ENCODE data around the gene AGMO. TPM values are rescaled to one million over a fixed set of nuclear protein-coding genes. Genes with fewer than 3 reads are reported as not detected.
A peak's percentile ranks its signal among the peaks of the same experiment; 100 is the strongest.

The AGMO gene
- total RNA-seq, 1 donor: 0.18 TPM

DNA sequence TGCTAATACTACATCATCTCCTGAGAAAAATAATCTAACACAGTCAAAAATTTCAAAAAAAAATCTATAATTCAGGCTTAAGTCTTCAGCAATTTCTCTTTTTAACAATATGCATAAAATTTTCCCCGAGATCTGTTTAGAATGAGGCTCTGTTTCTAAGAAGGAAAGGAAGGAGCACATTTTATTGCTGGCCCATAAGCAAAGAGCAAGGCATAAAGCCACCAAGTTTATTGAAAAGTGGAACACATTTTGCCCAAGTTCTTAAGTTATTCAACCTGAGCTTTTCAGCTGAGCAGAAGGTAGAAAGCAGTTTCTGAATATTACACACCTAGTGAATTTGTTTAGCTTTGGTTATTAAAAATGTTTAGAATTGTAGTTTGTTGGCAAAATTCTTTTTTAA is 73.9 kb downstream of the AGMO start:
- no peak overlapping the region for H3K4me3 ChIP-seq (ENCODE audit: low read depth, low read length)
- no peak for DNase-seq (ENCODE audit: low read depth)
- TF ChIP-seq, protein P1, sequence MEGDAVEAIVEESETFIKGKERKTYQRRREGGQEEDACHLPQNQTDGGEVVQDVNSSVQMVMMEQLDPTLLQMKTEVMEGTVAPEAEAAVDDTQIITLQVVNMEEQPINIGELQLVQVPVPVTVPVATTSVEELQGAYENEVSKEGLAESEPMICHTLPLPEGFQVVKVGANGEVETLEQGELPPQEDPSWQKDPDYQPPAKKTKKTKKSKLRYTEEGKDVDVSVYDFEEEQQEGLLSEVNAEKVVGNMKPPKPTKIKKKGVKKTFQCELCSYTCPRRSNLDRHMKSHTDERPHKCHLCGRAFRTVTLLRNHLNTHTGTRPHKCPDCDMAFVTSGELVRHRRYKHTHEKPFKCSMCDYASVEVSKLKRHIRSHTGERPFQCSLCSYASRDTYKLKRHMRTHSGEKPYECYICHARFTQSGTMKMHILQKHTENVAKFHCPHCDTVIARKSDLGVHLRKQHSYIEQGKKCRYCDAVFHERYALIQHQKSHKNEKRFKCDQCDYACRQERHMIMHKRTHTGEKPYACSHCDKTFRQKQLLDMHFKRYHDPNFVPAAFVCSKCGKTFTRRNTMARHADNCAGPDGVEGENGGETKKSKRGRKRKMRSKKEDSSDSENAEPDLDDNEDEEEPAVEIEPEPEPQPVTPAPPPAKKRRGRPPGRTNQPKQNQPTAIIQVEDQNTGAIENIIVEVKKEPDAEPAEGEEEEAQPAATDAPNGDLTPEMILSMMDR (IDR thresholded peaks at IDR 0.05; ENCODE audit: insufficient read depth, low read length): no peak

DNA sequence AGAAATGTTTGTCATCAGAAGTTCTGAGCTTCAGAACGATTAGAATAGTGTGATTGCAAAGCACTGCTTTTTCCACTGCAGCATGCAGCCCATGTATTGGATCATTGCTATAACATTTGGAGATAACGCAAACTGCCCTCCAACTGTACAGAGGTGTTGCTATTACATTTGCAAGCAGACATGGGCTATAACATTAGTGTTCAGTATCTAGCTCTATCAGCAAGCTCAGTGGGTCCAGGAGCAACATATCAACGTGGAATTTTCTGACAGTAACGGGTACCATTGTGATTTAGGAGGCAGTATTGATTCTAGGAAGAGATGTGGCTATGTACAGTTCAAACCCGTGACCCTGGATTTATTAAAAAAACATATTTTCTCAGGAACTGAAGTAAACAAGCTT is 75.8 kb downstream of the AGMO start:
- TF ChIP-seq, protein P1 (IDR thresholded peaks at IDR 0.05; ENCODE audit: insufficient read depth, low read length): no peak
- no peak for DNase-seq (ENCODE audit: low read depth)
- H3K4me3 ChIP-seq (ENCODE audit: low read depth, low read length): no peak overlapping the region

DNA sequence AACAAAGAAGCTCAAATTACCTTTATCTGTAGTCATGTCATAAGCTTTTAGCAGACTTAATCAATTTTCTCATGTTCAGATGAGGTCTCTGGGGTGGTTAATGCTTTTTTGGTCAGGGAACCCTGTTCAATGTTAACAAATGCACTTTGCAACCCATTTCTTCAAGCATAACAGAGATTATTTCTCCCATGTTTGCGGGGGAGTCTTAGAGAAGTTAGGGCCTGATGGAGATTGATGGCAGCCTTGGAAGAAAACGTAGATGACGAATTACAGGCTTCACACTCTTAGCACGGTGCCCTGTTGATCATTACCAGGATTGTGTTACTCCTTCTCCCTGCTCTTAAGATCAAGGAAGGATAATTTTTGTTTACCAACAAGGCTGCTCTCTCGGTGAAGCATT is 76.4 kb downstream of the AGMO start:
- DNase-seq (ENCODE audit: low read depth): no peak
- TF ChIP-seq, protein P1 (IDR thresholded peaks at IDR 0.05; ENCODE audit: insufficient read depth, low read length): no peak
- no peak overlapping the region for H3K4me3 ChIP-seq (ENCODE audit: low read depth, low read length)

DNA sequence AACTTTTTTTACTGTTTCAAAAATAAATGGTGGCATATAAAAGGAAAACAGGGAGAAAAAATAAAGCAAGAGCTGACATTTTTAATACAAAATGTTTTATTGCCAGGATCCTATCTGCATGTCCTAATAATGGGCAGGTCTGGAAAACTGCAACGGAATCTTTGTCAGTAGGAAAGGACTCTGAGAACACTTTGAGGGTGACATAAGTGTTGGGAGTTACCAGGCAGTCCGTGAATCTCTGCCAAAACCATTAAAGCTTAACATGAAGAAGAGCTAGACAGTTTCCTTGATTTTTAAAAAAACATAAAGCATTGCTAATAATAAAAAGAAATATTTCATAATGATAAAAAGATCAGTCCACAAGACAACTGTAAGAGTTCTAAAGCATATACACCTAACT is 80.7 kb downstream of the AGMO start:
- TF ChIP-seq, protein P1 (IDR thresholded peaks at IDR 0.05; ENCODE audit: insufficient read depth, low read length): no peak
- no peak for DNase-seq (ENCODE audit: low read depth)
- H3K4me3 ChIP-seq (ENCODE audit: low read depth, low read length): no peak overlapping the region

DNA sequence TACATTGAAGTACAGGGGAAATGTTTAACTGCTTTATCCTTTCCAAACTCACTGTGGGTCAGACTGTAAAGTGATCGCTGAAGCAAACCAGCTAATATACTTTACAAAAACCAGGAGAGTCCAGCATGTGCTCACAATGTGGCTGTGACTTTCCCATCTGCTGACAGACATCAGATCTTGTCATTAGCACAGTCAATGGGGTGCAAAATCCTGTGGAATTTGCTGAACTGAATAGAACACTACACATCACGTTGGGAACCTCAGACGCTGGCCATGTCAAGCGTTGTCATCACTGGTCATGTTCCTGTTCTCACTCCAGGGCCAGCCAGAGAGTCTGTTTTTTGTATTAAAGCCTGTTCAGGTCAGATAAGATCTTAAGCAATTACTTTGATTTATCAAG is 83.4 kb downstream of the AGMO start:
- no peak overlapping the region for H3K4me3 ChIP-seq (ENCODE audit: low read depth, low read length)
- TF ChIP-seq, protein P1 (IDR thresholded peaks at IDR 0.05; ENCODE audit: insufficient read depth, low read length): no peak
- DNase-seq (ENCODE audit: low read depth): no peak

DNA sequence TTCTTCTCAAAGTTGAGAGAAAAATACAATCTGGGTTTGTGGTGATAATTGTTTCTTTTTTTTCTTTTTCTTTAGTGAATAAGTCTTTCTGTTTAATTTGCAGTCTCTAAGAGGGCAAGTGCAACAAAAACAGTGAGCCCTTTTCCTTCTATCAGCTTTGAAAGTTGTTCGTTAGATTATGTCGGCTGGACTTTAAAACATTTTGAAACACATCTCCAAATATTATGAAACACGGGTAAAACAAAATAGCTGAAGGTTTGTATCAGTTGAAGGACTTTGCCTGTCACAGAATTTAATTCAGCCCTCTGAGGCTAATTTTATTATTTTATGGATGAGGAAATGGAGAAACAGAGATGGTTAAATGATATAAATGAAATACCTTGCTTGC is 85.3 kb downstream of the AGMO start:
- H3K4me3 ChIP-seq (ENCODE audit: low read depth, low read length): no peak overlapping the region
- no peak for DNase-seq (ENCODE audit: low read depth)
- TF ChIP-seq, protein P1 (IDR thresholded peaks at IDR 0.05; ENCODE audit: insufficient read depth, low read length): no peak

DNA sequence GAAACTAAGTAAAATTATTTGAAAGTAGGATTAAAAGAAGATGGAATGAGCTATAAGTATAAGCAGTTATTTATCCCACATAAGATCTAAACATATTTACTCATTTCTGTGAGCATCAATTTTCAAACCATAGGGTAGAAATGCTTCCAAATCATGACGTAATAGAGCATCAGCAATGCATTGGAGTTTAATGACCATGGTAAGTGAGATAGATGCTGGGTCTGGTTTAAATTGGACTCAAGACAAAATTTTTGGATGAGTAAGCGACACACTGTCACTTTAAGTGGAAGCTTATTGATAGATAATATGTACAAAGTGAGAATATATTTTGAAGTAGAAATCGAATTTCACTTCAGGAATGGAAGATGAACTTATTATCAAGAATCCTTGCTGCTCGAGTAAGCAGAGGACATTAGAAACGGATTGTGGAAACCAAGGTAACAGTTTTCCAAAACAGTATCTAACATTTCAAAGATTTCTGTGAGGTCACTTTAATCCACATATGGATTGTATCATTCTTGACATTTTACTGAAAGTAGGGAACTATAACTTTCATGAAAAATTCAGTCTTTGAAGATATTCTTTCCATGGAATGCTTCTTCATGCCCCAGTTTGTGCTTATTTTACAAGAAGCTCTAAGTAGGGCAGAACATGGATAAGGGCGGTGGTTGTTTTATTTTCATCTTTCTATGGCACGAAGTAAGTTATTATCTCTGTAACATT is 85.8 kb downstream of the AGMO start:
- DNase-seq (ENCODE audit: low read depth): peak; percentile 39
- no peak overlapping the region for H3K4me3 ChIP-seq (ENCODE audit: low read depth, low read length)
- TF ChIP-seq, protein P1 (IDR thresholded peaks at IDR 0.05; ENCODE audit: insufficient read depth, low read length): no peak

Measured in fibroblast of the aortic adventitia (primary cell).